ENCODE data around the gene NAB2.
"Not testable (repeated sequence)": the region's sequence is repeated elsewhere in the genome, so short reads cannot be mapped to it uniquely, and the experiment has no call there.

The NAB2 gene, protein sequence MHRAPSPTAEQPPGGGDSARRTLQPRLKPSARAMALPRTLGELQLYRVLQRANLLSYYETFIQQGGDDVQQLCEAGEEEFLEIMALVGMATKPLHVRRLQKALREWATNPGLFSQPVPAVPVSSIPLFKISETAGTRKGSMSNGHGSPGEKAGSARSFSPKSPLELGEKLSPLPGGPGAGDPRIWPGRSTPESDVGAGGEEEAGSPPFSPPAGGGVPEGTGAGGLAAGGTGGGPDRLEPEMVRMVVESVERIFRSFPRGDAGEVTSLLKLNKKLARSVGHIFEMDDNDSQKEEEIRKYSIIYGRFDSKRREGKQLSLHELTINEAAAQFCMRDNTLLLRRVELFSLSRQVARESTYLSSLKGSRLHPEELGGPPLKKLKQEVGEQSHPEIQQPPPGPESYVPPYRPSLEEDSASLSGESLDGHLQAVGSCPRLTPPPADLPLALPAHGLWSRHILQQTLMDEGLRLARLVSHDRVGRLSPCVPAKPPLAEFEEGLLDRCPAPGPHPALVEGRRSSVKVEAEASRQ

DNA sequence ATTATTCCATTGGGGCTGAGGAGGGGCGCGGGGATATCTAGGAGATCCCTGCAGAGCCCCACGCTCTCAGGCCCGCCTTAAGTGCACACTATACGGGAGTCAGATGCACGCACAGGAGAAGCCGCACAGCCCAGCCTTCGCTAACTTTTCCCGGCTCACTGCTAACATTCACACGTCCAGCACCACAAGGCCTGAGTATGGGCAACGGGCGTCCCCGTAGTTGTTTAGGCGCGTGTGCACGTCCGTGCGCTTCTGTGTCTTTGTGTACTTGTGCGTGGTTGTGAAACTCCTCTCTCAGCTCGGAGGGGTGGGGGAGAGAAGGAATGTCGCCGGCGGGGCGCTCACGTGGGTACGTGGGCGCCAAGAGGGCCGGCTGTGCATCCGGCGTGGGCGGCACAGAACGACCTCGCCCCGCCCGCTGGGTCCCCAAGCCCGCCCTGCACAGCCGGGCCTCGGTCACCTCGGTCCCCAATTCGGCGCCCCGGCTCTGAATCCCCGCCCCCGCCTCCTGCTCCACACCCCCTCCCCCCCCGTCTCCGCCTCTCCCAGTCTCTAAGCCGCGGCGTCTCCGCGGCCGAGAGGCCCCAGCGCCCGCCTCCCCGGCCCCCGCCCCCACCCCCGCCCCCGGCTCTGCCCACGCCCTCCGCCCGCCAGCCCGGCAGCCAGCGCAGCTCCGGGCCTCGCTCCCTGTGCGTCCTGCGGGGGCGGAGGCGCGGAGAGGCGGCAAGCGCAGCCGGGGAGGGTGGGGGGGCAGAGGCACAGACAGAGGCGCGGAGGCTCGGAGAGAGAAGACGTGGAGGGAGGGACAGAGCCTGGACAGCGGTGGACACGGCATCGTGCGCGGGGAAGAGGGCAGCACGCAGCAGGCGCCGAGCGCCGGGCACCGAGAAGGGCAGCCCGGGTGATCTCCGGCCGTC, at the start of gene NAB2:
Gene NAB2, plus strand, starts transcription at position 761 of the 917 bp plus-strand sequence. CDS start 158 bp downstream, outside the sequence.
- DNase-seq, result peak; percentile 88 to 89

DNA sequence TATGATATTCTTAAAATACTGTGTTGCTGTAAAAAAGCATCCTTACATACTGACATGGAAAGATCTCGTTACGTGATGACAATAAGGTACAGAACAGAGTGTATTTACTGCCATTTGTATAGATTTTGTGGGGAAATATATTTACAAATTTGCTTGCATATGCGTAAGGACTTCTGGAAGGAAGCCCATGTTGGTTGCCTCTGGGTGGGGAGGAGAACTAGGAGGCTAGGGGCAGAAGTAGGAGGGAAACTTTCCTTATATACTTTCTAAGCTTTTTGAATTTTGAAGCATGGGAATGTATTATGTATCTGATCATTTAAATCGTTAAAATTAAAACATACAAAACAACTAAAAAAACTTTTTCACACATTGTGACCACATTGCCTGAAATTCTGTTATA, 48.7 kb upstream of the NAB2 start:
- no peak for DNase-seq

DNA sequence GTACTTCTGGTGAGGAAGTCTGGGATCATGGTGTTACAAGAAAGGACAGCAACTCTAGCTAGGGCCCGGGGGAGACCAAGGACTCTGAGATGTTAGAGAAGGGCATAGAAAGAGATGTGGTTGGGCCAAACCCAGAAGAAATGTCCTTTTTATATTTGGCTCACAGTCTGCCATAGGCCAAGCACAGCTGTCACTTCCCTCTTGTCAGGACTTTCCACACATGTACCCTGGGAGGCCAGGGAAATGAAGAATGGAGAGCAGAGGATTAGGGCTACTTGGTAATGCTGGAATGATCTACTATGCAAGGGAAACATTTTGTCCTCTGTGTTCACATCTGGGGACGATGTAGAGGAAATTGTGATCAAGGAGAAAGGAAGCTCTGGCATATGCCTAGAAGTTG, 48.2 kb upstream of the NAB2 start:
- DNase-seq, result no peak

DNA sequence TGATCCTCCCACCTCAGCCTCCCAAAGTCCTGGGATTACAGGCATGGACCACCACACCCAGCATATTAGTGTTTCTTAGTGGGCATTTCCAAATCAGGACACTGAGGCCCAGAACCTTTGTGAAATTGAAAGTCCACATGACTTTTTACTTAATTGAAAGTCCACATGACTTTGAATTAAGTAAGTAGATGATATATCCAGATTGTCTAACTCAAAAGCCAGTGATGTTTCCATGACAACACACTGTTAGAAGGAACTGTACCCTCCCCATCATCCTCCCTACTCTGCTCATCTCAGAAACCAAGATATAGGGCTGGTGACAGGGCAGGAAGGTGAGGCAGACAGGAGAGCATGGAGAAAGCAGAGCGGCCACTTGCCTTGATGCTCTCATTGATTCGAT, 46.2 kb upstream of the NAB2 start:
- DNase-seq, result no peak

DNA sequence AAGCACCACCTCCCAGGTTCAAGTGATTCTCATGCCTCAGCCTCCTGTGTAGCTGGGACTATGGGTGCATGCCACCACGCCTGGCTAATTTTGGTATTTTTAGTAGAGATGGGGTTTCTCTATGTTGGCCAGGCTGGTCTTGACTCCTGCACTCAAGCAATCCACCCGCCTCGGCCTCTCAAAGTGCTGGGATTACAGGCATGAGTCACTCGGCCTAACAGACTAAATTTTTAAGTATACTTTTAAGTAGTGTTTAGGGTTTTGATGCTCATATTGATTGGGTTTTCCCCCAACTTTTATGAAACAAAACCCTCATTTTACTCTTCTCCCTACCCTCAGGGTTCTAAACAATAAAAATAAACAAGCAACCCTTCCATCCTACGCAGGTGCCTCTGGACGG, 44.4 kb upstream of the NAB2 start:
- DNase-seq, result no peak

DNA sequence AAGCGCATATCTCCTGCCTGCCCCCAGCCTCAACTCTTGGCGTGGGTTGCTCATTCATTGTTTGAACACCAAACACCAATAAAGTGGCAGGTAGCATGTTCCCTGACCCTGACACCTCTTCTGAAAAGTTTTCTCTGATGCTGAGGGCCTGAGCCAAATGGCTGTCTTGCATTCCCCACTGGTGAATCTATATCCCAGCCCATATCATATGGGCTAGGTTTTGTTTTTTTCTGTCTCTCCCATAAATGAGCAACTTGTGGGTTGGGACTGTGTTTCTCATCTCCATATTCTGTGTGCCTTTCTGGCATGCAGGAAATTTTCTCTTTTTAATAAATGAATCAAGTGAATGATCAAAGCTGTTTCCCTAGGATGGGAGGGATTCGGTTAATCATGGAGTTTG, 44.0 kb upstream of the NAB2 start:
- DNase-seq, result no peak

DNA sequence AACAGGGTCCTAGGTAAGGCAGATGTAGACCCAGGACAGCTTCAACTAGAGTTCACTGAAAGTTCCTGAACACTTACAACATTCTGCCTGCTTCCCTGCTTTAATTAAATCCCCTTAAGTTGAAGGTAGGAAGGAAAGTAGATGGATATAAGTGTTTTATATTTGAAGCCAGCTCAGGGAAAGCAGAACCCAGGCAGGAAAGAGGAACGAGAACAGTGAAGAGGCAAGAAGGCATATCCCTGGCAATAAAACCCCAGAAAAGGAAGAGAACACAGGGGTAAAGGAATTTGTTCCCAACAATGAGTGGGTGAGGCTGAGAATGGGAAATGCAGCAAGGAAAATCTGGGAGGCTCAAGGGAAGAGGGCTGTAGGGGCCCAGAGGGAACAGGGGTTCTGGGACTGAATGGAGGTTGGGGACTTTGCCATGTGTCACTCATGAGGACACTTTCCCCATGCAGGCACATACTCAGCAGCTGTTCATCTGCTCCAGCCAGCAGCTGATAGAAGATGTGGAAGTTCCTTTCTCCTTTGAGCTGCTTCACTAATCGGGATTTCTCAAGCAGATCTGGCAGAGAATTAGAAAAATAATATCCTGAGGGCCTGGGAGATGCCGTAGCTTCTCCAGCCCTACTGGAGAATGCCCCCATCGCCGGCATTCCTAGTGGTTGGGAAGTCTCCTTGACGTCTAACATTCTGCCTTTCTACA, 42.7 kb upstream of the NAB2 start:
- DNase-seq, result no peak

DNA sequence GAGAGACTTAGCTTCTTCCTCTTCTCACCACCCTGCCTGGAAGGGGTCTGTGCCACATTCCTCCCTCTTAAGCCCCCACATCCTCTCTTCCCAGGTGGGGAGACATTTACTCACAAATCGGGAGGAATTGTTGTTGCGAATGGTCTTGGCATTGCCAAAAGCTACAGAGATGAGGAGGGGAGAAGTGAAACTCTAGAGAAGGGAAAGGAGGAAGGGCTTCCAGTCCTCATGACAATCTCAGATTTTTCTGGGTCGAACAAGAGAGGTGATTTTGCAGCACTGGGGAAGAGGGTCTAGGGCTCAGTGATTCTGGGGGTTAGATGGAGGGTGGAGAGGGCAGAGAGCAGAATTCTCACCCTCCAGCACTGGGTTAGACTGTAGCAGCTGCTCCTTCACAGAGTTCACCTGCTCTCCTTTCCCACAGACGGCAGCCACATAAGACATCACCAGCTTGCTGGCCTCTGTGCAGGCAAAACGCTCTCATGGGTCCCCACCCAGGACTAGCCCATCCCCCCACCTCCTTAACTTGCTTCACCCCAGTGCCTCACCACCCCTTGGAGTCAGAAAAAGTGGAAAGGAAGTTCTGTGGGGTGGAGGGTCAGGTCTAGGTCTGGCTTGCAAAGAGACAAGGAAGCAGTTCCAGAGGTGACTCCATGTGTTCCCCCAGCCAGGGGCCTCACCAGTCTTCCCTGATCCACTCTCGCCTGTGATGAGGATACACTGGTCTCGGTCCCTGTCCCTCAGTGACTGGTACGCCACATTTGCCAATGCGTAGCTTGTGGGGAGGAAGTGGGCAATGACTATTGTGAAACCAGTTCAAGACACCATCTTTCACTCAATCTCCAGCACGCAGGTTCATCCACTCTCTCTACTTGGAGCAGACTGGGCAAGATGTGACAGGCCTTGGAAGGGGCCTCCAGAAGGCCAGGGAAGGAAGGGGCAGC, 41.7 kb upstream of the NAB2 start:
- DNase-seq, result no peak

DNA sequence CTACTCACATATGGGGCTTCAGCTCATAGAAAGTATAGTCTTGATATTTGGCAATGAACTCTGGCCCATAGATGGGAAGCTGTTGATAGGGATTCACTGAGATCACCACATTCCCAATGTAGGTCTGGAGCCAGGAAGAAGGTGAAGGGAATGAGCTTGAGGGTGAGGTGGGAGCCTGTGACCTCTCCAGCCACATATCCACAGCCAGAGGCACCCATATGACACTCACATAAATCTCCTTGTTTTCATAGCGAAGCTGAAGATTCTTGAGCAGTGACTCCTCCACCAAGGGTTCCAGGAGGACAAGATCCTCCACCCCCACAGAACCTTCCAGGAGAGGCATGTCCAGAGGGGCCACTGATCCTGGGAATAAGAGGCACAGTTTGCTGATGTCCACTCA, 40.9 kb upstream of the NAB2 start:
- DNase-seq, result no peak

DNA sequence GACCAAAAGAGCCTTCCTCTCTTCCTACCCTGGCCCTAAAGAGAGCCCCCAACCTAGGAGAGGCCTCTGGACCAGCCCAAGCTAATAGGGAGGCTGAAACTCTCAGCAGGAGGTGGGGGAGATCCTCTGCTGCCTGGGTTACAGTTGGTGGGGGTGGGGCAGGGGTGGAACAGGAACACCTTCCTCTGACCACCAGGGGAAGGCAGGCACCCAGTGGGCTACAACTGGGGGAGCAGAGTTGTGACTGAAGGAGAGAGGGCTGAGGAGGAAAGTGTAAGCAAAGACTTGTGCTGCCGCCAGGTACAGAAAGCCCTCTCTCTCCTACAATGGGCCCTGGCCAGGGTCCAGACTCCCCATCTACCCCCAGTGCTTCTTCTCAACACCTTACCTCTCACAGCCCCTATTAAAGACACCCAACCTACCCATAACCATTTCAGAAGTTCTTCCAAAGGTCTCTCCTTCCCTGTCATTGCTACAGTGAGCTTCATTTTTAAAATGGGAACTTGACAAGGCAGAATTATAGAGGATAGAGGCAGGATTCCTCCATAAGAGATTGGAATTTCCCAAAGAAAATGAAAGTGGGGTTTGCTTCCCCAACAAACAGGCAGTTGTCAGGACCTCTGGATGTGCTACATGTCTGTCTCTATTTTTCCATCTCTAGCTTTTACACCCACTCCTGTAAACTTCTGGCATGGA, 40.3 kb upstream of the NAB2 start:
- DNase-seq, result no peak

DNA sequence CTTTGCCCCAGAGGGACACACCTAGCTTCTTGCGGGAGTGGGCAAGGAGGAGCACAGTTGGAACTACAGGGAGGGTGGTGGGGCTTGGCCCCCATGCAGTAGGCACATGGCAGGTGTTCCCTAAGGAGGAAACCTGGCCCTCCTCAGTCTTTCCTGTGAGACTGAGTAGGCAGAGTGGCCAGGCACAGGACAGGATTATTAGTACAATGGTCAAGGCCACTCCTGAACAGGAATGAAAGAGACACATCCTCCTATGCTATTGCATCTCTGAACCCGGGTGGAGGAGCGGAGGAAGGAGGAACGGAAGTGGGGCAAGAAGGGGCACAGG, 39.8 kb upstream of the NAB2 start:
- no peak for DNase-seq

DNA sequence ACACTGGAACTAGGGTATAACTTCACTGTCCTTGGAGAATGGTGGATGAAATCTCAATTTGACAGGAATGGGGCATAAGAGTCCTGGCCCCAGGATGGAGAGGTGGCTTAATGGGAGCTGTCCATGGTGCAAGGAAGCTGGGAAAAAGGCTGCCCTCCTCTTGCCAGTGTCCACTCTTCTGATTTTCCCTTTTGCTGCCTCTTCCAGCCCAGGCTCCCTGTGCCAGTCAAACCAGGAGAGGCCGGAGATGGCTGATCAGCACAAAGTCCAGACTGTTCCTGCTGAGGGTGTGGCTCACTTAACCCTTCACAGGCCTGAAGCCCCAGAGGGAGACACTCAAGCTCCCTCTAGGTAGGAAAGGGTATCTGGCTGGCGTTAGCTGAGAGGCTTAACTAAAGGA, 39.0 kb upstream of the NAB2 start, which contains the start of gene MYO1A:
Gene MYO1A, minus strand, starts transcription at position 240 of the 400 bp plus-strand sequence. CDS start 1,806 bp downstream, outside the sequence.
- DNase-seq, result no peak

DNA sequence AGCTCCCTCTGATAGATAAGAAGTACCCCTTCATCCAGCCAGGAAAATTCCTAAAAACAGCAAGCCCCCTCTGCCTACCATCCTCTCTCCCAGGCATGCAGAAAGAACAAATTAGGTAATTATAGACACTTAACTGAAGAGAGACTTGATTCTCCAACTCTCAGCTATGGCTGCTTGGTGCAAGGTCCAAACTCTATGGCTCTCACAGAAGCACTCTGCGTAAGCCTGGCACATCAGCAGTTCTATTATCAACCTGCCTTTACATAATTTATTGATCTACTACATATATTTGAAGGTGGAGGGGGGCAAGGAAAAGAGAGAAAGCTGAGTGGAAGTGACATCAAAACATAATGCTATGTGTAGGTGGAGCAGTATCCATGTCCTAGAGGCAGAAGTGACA, 37.9 kb upstream of the NAB2 start:
- no peak for DNase-seq

DNA sequence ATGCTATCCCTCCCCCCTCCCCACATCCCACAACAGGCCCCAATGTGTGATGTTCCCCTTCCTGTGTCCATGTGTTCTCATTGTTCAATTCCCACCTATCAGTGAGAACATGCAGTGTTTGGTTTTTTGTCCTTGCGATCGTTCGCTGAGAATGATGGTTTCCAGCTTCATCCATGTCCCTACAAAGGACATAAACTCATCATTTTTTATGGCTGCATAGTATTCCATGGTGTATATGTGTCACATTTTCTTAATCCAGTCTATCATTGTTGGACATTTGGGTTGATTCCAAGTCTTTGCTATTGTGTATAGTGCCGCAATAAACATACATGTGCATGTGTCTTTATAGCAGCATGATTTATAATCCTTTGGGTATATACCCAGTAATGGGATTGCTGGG, 35.8 kb upstream of the NAB2 start:
- DNase-seq, result not testable (repeated sequence)

DNA sequence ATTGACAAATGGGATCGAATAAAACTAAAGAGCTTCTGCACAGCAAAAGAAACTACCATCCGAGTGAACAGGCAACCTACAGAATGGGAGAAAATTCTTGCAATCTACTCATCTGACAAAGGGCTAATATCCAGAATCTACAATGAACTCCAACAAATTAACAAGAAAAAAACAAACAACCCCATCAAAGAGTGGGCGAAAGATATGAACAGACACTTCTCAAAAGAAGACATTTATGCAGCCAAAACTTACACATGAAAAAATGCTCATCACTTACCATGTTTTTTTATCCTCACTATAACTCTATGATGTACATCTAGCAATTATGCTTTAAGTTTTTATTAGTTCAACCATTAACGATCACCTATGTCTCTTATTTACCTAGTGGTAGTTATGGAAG, 35.0 kb upstream of the NAB2 start:
- not testable (repeated sequence) for DNase-seq

DNA sequence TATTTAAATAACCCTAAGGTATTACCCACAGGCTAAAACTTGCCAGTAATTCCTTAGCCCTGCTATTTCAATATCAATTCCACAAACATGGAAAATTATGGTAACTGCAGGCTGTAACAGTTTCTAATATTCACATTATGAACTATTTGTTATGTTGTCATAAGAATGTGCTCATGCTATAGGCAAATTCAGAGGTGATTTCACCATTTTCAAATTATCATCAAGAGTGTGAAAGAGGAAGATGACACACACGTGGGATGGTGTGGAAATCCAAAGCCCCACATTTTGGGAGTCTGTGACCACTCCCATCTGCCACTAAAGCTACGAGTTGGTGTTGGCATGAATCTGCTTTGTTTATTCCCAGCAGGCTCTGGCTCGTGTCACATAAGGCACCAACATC, 33.1 kb upstream of the NAB2 start:
- DNase-seq, result no peak

DNA sequence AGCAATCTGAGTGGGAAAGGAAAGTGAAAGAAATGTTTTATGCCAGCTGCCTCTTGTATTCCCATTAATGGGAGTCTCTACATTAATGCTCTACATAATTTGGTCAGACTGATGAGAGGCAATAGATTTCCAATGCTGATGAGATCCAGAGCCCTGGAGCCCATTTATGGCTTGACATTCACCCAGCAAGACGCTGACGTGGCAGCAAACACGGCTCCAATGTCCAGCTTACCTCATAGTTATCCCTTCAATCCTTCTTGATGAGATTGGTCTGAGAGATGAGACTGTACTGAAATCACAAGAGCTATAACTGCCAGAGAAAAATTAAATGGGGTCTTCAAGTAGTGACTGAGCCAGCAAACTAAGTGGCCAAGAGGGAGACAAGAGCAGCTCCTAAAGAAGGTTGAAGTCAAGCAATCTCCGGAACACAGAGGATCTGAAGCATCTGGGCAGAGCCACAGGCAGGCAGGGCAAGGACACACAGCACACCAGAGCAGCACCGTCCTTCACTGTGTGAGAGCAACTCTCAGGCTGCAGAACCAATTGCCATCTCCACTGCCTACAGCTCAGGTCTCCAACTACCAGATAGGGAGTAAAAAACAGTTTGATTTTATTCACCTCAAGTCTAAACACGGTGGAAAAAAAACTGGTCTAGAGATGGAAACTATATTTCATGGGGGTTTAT, 31.7 kb upstream of the NAB2 start:
- DNase-seq, result no peak

DNA sequence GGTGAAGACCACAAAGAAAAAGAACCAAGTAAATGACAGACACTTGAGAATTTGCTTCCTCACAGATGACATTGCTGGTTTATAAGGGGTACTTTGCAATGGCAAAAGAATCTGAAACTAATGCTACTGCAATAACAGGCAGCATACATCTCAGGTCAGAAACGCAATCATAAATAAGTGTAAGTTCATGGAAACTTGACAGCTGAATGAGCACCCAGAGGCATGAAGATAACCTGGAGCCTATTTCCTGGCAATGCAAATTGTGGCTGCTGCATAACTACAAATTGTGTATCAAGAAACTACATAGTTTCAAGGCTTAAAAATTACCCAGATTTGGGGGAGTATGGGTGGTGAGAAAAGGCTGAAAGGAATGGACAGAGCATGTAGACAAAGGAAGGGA, 30.5 kb upstream of the NAB2 start:
- DNase-seq, result no peak

DNA sequence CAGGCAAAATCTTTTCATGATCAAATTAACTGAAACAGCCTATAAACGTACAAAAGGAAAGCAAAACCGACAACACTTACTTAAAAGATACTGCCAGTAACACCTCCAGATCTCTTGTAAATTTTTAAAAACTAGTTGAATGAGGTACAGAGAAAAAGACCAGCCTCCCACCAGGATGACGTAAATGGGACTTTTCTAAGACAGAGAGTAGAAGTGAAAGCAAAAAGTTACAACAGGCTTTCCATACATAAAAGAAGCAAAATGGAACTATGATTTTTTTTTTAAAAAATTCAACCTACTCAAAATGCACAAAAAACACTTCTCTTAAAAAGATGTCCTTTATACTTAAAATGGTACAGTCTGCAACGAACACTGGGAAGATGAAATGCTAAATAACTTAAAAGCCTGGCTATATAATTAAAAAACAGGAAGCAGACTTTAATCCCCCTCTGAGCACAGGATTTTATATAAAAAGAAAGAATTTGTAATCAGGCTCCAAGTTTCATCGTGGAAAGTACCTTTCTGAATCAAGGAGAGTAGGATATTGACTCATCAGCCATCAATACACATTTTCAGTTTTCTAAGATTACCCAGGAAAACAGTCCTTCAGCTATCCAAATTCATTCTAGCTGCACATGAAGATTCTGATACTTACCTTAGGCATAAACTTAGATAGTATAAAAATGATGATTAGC, 24.8 kb upstream of the NAB2 start:
- DNase-seq, result peak; percentile 42 to 48

DNA sequence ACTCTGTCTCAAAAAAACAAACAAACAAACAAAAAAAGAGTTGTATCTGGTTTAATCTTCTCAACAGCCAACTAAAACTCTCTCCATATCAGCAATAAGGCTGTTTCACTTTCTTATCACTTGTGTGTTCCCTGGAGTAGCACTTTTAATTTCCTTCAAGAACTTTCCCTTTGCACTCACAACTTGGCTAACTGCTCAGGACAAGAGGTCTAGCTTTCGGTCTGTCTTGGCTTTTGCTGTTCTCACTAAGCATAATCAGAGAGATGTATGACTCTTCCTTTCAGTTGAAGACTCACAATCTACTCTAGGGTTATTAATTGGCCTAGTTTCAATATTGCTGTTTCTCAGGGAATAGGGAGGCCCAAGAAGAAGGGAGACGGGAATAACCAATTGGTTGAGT, 22.7 kb upstream of the NAB2 start:
- DNase-seq, result no peak
